ENCODE measurements around the gene MAGI1. TPM values are rescaled to one million over a fixed set of nuclear protein-coding genes. Genes with fewer than 3 reads are reported as not detected.
A peak's percentile ranks its signal among the peaks of the same experiment; 100 is the strongest.

The MAGI1 gene
- total RNA-seq, 1 donor from 2014 or later: 28.3 TPM

DNA sequence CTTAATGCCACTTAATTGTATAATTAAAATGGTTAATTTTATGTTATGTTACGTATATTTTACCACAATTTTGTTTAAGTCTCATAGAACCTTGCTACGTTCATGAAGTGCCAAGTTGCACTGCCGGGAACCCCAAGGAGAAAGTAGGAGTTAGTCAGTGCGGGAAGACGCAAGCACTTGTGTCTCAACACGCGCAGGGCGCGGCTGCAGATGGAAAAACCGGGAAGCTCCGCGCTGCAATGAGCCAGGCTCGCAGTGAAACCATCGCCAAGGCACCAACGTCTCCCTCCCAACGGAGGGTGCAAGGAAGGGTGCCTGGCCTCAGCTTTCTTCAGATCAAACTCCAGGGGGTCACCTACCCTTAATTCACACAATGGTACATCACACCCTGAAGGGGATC lies 21.6 kb downstream of the MAGI1 start:
- DNase-seq (ENCODE audit: low spot score) (no peak), ATAC-seq (no peak)

DNA sequence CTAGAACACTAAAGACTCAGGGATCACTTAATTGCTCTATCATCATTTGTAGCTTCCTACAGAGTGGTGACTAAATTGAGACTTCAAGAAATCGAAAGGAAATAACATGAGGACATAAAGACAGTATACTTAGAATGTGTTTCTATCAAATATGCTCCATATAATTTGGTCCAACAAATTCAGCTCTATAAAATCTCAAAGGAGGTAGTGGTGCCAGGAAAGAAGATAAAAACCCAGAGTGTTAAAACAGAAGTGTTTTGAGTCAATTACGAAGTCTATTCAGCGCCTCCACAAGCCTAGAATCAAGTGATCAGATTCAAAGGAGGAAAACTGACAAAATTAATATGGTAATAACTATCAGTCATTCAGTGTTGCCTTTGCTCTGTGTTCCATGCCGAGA lies 22.9 kb downstream of the MAGI1 start:
- ATAC-seq (no peak), DNase-seq (ENCODE audit: low spot score) (no peak)

DNA sequence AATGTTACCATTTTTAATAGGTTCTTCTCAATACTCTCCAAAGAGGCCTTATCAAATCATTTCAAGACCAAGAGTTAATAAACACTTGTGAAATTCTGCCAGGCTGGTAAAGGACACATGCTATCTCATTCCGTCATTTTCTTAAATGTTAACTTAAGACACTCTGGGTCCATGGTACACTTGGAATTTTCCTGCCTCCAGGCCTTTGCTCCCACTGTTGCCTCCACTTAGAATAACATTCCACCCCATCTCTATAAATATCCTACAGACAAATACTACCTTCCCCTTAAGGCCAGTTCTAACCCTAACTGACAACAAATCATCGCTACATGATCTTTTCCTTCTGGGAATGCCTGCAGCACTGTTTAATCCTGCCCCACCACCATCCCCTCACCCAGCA lies 24.1 kb downstream of the MAGI1 start:
- no peak for ATAC-seq
- DNase-seq (ENCODE audit: low spot score): no peak

DNA sequence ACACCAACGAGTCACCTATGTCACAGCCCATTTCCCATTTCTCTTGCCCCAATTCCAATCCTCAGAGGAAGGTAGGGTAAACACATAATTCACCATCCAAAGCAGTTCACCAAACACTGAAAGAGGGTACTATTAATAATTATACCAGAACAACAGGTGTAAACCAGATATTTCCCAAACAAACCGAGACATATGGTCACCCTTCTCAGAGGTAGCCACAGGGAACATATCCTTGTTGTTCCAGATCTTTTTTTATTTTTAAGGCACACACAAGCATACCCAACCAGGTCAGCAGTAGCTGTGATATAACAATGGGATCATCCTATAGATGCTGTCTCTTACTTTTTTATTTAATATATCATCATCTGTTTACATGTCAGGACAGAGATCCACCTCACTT lies 24.7 kb downstream of the MAGI1 start:
- no peak for ATAC-seq
- no peak for DNase-seq (ENCODE audit: low spot score)

DNA sequence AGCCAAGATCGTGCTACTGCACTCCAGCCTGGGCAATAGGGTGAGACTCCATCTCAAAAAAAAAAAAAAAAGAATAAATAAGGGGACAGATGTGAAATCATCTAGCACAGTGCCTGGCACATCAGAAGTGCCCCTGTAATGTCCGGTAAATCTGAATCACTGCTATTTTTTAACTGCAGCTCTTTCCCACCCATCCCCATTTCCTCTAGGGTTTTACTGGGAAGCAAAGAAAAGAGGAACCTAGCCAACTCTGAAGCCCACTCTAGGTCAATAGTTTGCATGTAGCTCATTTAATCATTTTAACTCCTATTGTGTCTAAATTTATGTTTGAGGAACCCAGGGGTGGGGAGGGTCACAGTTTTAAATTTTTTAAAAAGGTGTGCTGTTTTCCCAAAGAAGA lies 26.0 kb downstream of the MAGI1 start:
- no peak for ATAC-seq
- DNase-seq (ENCODE audit: low spot score): no peak

DNA sequence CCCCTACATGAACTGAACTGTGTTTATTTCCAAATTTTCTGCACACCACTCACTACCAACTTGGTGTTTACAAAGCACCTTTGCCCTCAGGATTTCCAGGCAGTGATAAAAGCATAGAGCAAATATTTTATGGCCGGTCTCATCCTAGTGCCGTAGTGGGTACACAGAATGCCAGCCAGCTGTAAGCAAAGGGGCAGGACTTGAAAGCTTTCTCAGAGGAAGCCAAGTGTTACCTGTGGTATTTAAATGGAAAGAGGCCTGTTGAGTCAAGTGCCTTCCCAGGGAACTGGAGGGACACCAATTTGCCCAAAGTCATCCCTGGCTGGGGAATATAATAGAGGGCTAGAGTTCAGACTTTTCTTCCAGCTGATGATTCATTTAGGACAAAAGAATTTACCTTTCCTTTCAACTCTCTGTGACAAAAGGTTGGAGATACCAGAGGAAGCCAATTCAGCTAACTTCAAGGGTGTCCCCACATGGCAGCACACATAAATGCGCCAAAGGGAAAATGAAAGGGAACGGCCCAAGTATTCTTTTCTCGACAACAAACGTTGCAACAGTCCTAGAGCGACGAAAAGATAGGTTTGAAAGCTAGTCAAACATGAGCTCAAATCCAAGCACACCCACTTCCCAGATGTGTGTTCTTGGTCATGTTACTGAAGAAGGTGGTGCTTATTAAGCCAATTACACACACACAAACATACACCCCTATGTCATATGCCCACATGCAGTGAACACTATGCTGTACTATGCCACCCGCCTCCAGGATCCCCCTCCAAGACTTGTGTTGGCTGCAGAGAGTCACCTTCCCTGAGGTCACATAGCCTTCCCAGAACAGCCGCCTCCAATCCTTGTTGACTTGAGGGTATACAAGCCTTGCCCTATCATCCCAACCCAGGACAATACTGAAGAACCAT lies 27.7 kb downstream of the MAGI1 start:
- peak; percentile 80 for DNase-seq (ENCODE audit: low spot score)
- ATAC-seq: peak; percentile 89

DNA sequence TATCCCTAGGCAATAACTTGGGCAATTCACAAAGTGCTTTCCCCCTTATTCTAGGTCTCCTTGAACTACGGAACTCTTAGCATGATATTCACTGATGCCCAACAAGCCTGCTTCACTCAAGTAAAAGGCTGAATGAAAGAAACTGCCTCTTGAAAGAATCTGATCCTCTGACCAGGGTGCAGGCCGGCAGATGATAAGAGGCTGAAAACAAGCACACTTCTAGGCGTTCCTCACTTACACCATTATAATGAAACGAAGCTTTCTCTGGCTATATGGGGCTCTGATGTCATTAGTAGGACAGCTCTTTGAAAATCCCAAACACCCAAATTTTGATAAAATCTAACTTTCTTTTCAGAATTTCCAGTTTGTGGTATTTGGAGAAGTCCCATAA lies 28.4 kb downstream of the MAGI1 start:
- ATAC-seq: peak; percentile 61

DNA sequence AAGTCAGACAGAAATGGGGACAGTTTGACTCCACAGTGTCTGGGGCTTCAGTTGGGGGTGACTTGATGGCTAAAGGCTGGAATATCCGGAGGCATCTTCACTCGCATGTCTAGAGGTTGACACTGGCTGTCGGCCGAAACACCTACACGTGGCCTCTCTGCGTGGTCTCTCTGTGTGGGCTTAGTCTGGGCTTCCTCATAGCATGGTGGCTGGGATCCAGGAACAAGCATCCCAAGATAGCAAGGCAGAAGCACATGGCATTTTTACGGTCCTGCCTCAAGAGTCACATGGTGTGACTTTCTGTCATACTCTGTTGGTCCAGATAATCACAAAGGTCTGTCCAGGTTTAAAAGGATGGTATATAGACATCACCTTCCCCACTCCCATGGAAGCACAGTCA lies 34.5 kb downstream of the MAGI1 start:
- ATAC-seq: no peak

More for the DNA sequence above, 28.4 kb downstream of the MAGI1 start:
- no peak for DNase-seq (ENCODE audit: low spot score)

DNA sequence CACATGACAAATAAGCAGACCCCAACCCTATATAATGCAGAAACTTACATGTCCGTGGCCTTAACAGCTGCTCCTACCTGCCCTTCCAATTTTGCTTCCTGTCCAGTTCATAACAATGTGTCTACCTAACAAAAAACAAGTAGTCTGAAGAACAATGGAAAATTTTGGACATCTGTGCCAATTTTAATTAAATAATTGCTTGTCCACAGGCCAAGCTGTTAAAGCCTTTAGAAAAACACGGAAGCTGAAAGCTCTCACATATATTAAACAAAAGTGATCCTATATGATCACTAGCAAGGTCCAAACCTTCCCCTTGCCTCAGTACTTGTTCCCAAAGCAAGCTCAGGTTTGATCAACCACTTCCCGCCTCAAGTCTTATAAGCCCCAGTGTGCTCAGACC lies 37.1 kb downstream of the MAGI1 start:
- ATAC-seq (no peak), DNase-seq (ENCODE audit: low spot score) (no peak)

More for the DNA sequence above, 34.5 kb downstream of the MAGI1 start:
- DNase-seq (ENCODE audit: low spot score): no peak

DNA sequence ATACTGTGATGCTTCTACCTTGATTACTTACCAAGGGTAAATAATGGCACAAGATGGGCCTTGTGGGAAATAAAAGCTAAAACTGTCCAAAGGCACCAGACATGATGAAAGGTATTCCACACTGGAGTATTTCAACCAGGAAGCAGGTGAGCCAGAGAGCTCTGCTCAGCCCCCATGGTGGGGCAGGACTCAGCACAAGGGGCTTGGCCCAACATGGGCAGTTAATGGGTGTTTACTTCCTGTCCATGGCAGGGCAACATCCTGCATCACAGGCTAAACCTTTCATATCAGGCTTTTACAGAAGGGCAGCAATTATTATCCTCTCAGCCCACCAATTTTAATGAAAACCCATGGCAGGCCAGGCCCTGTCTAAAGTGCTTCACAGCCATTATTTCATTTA lies 38.2 kb downstream of the MAGI1 start:
- no peak for DNase-seq (ENCODE audit: low spot score)
- ATAC-seq: no peak

DNA sequence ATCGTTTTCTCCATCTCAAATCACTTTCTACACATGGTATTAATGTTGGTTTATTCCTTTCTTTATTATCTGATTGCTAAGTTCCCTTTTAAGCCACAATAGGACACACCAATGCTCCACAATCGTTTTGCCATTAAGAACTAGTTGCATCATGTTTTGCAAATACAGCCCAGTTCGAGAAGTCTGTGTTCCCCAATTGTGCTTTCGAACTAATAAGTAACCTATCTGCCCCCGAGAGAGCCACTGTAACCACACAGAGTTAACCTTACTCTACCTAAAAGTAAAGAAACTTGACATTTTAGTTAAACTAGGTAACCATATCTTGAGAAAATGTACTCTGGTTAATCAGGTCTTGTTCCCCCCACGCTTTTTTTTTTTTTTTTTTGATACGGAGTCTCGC lies 39.1 kb downstream of the MAGI1 start:
- DNase-seq (ENCODE audit: low spot score): peak; percentile 54
- ATAC-seq: peak; percentile 78

DNA sequence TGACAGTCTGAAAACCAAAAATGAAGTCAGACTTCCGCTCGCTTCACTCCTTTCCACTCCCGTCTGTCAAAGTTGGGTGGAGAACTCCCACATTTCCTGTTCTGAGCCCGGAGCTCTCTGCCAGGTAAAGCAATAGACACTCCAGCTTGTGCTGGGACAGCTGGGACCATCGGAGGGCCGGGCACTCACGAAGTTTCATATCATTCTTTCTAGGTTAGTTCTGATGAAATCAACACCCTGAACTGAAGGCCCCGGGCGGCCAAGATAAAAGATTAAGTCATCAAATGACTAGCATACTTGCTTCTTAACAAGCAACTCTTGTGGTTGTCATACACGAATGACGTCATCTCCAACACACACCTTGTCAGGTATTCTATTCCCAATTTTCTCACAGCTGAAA lies 42.1 kb downstream of the MAGI1 start:
- ATAC-seq: no peak
- no peak for DNase-seq (ENCODE audit: low spot score)

DNA sequence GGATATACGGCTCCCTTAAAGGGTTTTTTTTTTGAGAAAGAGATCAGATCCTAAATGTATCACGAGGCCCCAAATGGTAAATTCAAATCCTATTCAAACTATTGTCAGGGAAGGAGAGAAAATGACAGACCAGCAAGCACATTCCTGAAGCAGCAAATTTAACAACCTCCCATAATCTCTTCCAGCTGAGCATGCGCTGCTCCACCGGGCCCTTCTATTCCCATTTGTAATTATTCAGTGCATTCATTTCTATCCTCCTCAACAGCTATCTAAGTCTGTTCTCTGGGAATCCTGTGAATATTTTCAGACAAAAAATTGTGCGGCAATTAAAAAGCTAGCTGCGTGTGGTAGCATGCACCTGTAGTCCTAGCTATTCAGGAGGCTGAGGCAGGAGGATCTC lies 43.2 kb downstream of the MAGI1 start:
- DNase-seq (ENCODE audit: low spot score): no peak
- ATAC-seq: no peak

DNA sequence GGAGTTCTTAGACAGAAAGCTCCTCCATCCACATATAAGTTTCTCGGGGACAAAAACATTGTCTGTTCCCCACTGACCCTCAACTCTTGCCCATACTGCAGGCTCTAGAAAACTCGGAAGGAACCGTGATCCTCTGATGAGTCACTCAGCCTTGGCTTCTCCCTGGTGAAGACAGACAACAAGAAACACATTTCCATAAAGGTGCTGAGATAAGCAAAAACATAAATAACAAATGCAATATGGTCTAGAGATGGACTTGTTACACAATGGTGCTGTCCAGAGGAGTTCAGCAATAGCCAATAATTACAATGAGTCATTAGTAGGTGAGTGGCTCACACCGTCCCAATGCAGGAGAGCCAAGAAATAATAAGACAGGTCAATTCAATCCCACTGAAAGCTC lies 43.7 kb downstream of the MAGI1 start:
- ATAC-seq: no peak
- no peak for DNase-seq (ENCODE audit: low spot score)

DNA sequence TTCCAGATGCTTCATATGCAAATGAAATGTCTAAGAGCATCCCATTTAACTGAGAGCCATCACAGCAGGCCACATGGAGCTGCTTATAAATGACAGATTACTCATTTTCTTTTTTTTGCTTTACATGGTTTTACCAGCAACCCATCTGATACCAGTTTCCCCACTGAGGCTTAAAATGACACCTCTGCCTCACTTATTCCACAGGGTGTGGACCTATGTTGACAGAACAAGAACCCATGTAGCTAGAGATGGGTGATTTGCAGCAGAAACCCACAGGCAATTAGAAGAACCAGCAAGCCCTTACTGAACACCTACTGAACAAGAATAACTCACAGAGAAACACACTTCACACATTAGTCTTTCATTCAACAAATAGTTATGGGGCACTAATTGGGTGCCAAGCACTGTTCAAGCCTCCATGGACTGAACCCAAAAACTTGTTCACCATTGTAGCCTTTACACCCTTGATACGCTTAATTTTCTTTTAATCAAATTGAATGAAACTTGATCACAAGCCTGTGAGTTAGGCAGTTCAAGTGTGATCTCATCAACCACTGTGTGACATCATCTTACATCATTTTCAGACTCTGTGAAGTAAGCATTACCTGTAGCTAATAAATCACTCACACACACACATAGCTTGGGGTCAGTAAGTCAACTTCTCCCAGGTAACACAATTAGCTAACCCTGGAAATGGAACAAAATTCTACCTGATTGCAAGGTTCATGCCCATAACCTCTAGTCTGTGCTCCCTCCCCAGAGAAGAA lies 45.4 kb downstream of the MAGI1 start:
- DNase-seq (ENCODE audit: low spot score) (no peak), ATAC-seq (no peak)

DNA sequence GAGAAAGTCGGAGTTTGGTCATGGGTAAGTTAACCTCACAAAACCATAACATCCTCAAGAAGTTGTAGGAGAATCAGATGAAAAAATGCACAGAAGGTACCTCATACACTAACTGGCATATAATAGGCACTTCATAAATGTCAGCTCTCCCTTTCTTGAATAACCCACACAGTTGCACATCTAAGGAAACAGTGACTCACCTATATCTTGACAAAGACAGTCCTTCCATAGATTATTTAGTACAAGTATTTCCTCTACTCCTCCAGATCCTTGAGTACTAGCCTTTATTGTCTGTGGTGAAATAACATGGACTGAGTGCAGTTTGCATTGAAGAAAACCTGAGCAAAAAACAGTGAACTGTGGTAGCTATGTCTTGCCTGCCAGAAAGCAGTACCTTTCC lies 46.6 kb downstream of the MAGI1 start:
- no peak for ATAC-seq
- DNase-seq (ENCODE audit: low spot score): no peak

DNA sequence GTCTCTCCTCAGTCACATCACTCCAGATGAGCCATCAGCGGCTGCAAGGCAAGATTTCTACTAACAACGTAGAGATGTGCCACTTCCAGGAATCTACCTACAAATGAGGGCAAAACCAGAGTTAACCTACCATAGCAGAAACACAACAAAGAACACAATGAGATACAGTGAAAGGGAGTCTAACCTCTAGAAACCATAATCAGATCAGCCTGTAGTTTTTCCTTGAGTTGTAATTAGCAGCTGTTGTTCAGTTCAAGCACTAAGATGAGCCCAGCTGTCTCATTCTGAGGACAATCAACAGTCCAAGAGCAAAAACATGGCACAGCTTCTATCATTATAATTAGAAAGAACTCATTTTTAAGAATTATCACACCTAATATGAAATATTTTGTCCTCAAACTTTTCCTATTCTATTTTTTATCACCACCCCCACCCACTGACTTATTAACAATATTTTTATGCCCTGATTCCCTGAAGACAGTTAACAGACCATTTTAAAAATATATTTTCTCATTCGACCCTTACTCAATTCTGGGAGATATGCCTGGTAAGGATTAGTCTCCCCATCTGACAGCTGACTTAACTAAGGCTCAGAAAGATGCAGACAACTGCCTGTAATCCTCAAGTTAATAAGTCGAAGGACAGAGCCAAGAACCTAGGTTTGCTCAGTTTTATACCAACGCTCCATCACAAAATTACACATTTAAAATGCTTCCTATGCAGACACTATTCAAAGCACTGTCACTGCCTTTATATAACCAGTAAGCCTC lies 50.1 kb downstream of the MAGI1 start:
- ATAC-seq (no peak), DNase-seq (ENCODE audit: low spot score) (no peak)

DNA sequence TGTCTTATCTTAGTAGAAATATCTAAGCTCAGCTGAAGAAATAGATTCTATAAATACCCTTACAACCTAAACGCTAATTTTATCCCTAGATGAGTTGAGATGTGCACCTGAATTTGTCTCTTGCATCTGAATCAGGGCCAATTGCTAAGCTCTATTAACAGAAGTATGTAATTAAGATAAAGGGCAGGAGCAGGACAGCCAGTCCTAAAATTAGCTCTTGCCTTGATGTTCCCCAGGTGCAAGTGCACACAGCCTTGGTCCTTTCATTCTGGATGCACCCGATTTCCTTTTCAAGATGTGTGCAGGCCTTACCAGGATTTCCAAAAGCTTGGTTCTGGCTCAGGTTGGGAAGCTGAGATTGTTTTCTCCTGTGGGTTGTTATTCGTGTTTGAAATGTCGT lies 52.4 kb downstream of the MAGI1 start:
- no peak for ATAC-seq
- no peak for DNase-seq (ENCODE audit: low spot score)

DNA sequence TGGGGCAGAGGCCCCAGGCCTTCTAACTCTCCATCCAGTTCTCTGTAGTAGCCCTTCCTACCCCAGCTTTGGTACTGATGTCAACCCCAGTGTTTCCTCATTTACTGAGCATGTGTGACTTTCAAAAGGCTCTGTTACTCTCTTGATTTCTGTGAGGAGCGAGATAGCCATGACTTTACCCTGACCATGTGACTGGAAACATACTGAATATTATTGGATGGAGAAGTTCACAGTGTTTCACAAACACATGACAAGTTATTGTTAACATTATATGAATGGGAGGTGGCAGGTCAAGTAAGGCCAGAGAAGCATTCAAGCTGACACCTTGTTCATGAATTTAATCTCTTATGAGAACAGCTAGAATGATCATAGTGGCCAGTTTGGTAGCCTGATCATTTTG lies 53.7 kb downstream of the MAGI1 start:
- ATAC-seq (no peak), DNase-seq (ENCODE audit: low spot score) (no peak)

DNA sequence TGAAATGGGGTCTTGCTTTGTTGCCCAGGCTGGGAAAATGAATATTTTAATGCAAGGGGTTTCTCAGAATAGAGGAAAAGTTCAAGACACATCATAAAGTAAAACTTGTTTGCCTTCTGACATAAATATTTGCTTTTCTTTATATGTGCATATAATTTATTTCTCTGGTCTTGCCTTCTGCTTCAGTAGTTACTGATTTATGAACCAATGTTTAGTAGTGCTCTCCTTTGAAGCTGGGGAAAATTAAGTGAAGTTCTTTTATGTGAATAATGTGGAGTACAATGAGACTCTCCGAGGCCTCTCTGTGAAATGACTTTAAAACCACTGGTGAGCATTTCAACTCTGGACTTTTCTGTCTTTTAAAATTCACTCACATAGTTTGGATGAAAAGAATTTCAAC lies 55.6 kb downstream of the MAGI1 start:
- ATAC-seq: no peak

DNA sequence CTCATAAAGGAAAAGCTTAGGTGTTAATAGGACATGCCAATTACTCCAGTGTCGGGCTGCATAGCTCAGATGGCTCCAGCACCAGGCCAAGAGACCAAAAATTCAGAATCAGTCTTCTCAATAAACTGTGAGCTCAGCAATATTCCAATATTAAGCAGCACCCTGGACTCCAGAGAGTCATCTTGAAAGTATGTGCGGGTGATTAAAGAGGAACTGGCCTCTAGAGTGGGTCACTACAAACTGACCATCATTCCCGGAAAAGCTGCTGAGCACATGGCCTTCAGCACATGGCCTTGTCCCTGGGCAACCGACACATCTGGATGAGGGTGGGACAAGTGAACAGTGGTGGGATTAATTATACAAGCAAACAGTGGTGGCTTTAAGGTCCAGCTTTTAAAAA lies 59.0 kb downstream of the MAGI1 start:
- no peak for DNase-seq (ENCODE audit: low spot score)
- no peak for ATAC-seq

More for the DNA sequence above, 55.6 kb downstream of the MAGI1 start:
- no peak for DNase-seq (ENCODE audit: low spot score)
